Activated CD8-positive, alpha-beta memory T cell treated with anti-CD3 and anti-CD28 coated beads, Interleukin-2, amount 50 U/mL, for 4 hours (primary cell): ENCODE data around the gene LAMB3.

Experiments
- DNase-seq: peaks from one replicate; pipeline ENCODE4 v3.0.0-alpha.2; 2020

Gene LAMB3

GRCh38 chr1:209616366-209617046, 35.7 kb downstream of the LAMB3 start:
- DNase-seq = no peak

GRCh38 chr1:209614906-209615305, 37.3 kb downstream of the LAMB3 start:
- no peak for DNase-seq

- no peak for DNase-seq
Measured at GRCh38 chr1:209614151-209614420, 38.1 kb downstream of the LAMB3 start.

GRCh38 chr1:209613400-209614150, 38.6 kb downstream of the LAMB3 start:
- no peak for DNase-seq

GRCh38 chr1:209612646-209613399, 39.4 kb downstream of the LAMB3 start:
- DNase-seq = no peak

GRCh38 chr1:209611771-209612570, 40.3 kb downstream of the LAMB3 start:
- no peak for DNase-seq

- no peak for DNase-seq
Measured at GRCh38 chr1:209610631-209610905, 41.7 kb downstream of the LAMB3 start.

GRCh38 chr1:209609791-209610630, 42.2 kb downstream of the LAMB3 start:
- no peak for DNase-seq

GRCh38 chr1:209609041-209609790, 43.0 kb downstream of the LAMB3 start:
- no peak for DNase-seq

- DNase-seq = no peak
Measured at GRCh38 chr1:209607795-209608178, 44.4 kb downstream of the LAMB3 start.

- DNase-seq = no peak
Measured at GRCh38 chr1:209607102-209607794, 45.0 kb downstream of the LAMB3 start.

GRCh38 chr1:209603877-209604276, 48.3 kb downstream of the LAMB3 start:
- no peak for DNase-seq

- DNase-seq = no peak
Measured at GRCh38 chr1:209601809-209602657, 50.2 kb downstream of the LAMB3 start.

GRCh38 chr1:209600541-209600940, 51.7 kb downstream of the LAMB3 start:
- DNase-seq = no peak

GRCh38 chr1:209598227-209598626, 54.0 kb downstream of the LAMB3 start:
- no peak for DNase-seq

GRCh38 chr1:209597499-209597898, 54.7 kb downstream of the LAMB3 start:
- DNase-seq = no peak

- DNase-seq = no peak
Measured at GRCh38 chr1:209595599-209596285, 56.5 kb downstream of the LAMB3 start.

GRCh38 chr1:209595028-209595427, 57.2 kb downstream of the LAMB3 start:
- DNase-seq = no peak

- no peak for DNase-seq
Measured at GRCh38 chr1:209594440-209594839, 57.8 kb downstream of the LAMB3 start.

GRCh38 chr1:209593747-209594146, 58.5 kb downstream of the LAMB3 start:
- no peak for DNase-seq
